Measurements from ENCODE around the gene PLCL2. TPM values are rescaled to one million over a fixed set of nuclear protein-coding genes. Genes with fewer than 3 reads are reported as not detected.

PLCL2 gene
- total and polyA plus RNA-seq, 4 donors: 1.0 to 16.7 (median 7.1) TPM

GRCh38 chr3:16861432-16861831 lies 23.3 kb upstream of the PLCL2 start:
- no peak for ATAC-seq (ENCODE audit: insufficient read depth, low FRiP score)
- TF ChIP-seq, protein P1, sequence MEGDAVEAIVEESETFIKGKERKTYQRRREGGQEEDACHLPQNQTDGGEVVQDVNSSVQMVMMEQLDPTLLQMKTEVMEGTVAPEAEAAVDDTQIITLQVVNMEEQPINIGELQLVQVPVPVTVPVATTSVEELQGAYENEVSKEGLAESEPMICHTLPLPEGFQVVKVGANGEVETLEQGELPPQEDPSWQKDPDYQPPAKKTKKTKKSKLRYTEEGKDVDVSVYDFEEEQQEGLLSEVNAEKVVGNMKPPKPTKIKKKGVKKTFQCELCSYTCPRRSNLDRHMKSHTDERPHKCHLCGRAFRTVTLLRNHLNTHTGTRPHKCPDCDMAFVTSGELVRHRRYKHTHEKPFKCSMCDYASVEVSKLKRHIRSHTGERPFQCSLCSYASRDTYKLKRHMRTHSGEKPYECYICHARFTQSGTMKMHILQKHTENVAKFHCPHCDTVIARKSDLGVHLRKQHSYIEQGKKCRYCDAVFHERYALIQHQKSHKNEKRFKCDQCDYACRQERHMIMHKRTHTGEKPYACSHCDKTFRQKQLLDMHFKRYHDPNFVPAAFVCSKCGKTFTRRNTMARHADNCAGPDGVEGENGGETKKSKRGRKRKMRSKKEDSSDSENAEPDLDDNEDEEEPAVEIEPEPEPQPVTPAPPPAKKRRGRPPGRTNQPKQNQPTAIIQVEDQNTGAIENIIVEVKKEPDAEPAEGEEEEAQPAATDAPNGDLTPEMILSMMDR (IDR thresholded peaks at IDR 0.05; ENCODE audit: control extremely low read depth, extremely low read depth): no peak

DNA sequence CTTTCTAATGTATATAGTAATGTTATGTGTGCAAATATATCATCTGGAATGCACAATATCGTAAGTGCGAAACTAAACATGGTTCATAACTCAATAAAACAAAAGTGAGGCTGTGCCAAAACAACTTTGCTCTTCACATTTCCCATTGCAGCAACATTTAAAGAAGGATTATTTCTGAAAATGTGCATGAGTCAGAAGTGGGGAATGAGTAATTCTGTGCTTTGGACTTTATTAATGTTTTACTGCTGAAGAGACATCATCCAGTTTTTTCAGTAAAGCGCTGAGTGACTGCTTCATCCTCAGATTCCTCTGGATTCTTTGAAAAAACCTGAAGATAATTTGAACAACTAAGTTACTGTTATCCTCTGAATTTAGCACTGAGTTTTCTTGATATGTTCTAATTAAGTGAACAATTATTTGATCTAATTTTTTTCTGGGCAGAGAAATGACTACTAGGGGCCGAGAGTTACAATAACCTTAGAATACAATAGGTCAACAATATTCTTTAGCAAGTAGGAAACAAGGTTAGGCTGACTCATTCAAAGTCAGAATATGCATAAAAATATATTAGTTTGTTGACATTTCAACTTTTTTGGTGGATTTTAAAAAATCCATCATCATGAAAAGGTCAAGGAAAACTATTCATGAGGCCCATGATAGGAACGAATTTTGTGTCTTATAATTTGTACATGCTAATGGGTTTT lies 20.0 kb upstream of the PLCL2 start:
- no peak overlapping the region for H3K9ac ChIP-seq (ENCODE audit: insufficient read depth in 1 of 2, low read length in 2 of 2)
- H3K27ac ChIP-seq (ENCODE audit: low read depth in 1 of 2, low read length in 1 of 2): no peak overlapping the region
- 84 to 94% methylated on average over 5 of the region's 5 CpGs for WGBS, 2 donors
- TF ChIP-seq, protein P1 (IDR thresholded peaks at IDR 0.05; ENCODE audit: control extremely low read depth, extremely low read depth): no peak
- H3K4me3 ChIP-seq: no peak overlapping the region
- H3K4me1 ChIP-seq (ENCODE audit: control insufficient read depth in 5 of 5, insufficient read depth in 5 of 5, low read length in 5 of 5): no peaks in the 10 kb centered on the region
- H3K9me3 ChIP-seq (ENCODE audit: control insufficient read depth in 4 of 4, insufficient read depth in 3 of 4, low read length in 3 of 4): no peaks in the 10 kb centered on the region
- ATAC-seq (ENCODE audit: insufficient read depth, low FRiP score): no peak
- no peak for DNase-seq
- peaks cover 0 to 2% (median 0%) of the 10 kb centered on the region in 3 donors for H3K27me3 ChIP-seq (ENCODE audit: control insufficient read depth in 3 of 3, insufficient read depth in 3 of 3, low read length in 2 of 3)
- no peaks in the 10 kb centered on the region for H3K36me3 ChIP-seq (ENCODE audit: control insufficient read depth in 4 of 4, insufficient read depth in 4 of 4, low read length in 4 of 4)

More at GRCh38 chr3:16861432-16861831, 23.3 kb upstream of the PLCL2 start:
- Histone ChIP-seq H3K36me3 (ENCODE audit: control insufficient read depth in 4 of 4, insufficient read depth in 4 of 4, low read length in 4 of 4) (no peaks in the 10 kb centered on the region), H3K27ac (ENCODE audit: low read depth in 1 of 2, low read length in 1 of 2) (no peak overlapping the region), H3K27me3 (ENCODE audit: control insufficient read depth in 3 of 3, insufficient read depth in 3 of 3, low read length in 2 of 3) (no peaks in the 10 kb centered on the region), H3K9me3 (ENCODE audit: control insufficient read depth in 4 of 4, insufficient read depth in 3 of 4, low read length in 3 of 4) (no peaks in the 10 kb centered on the region), H3K4me1 (ENCODE audit: control insufficient read depth in 5 of 5, insufficient read depth in 5 of 5, low read length in 5 of 5) (no peaks in the 10 kb centered on the region), H3K4me3 (no peak overlapping the region), H3K9ac (ENCODE audit: insufficient read depth in 1 of 2, low read length in 2 of 2) (no peak overlapping the region)
- WGBS, 2 donors: 95 to 97% methylated on average over 2 of the region's 2 CpGs
- no peak for DNase-seq

DNA sequence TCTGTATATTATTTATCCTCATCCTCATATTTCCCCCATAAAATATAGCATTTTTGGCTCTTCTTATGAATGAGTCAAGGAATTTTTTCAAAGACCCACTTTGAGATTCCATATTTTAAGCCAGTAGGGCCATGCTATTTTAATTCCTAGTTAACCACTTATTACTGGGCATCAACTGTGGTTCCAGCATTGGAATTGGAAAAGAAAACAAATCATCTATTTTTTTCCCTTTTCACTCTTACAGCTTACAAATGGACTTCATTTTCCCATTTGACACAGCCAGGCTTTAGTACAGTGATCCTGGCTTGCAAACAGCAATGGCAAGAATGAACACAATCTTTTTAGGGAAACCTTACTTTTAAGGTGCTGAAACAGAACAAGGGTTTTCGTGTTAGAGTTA lies 19.4 kb upstream of the PLCL2 start:
- Histone ChIP-seq H3K27ac (ENCODE audit: low read depth in 1 of 2, low read length in 1 of 2) (no peak overlapping the region), H3K36me3 (ENCODE audit: control insufficient read depth in 4 of 4, insufficient read depth in 4 of 4, low read length in 4 of 4) (no peaks in the 10 kb centered on the region), H3K9me3 (ENCODE audit: control insufficient read depth in 4 of 4, insufficient read depth in 3 of 4, low read length in 3 of 4) (no peaks in the 10 kb centered on the region), H3K4me1 (ENCODE audit: control insufficient read depth in 5 of 5, insufficient read depth in 5 of 5, low read length in 5 of 5) (no peaks in the 10 kb centered on the region), H3K4me3 (no peak overlapping the region), H3K9ac (ENCODE audit: insufficient read depth in 1 of 2, low read length in 2 of 2) (no peak overlapping the region), H3K27me3 (ENCODE audit: control insufficient read depth in 3 of 3, insufficient read depth in 3 of 3, low read length in 2 of 3) (peaks cover 0 to 2% (median 0%) of the 10 kb centered on the region in 3 donors)
- ATAC-seq (ENCODE audit: insufficient read depth, low FRiP score): no peak
- TF ChIP-seq, protein P1 (IDR thresholded peaks at IDR 0.05; ENCODE audit: control extremely low read depth, extremely low read depth): no peak
- WGBS, 2 donors: 95 to 97% methylated on average over 1 of the region's 1 CpG
- no peak for DNase-seq
